Adipocyte (in vitro differentiated cells): ENCODE data around the gene SLC22A23.

Experiments
- DNase-seq: peaks from one replicate; pipeline ENCODE4 v3.0.0-alpha.2; 2015; ENCODE audit warnings: low read depth
- H3K27me3 ChIP-seq: replicated peaks from 2 replicates; pipeline ENCODE4 v1.7.0; 2013; ENCODE audit warnings: mild to moderate bottlenecking, low read length, moderate library complexity; ENCODE audit not compliant: control insufficient read depth, insufficient read depth
- H3K36me3 ChIP-seq: 2 replicates; pipeline ENCODE4 v1.7.0; 2013; ENCODE audit warnings: low read length, mild to moderate bottlenecking, moderate library complexity; ENCODE audit not compliant: control insufficient read depth, insufficient read depth, severe bottlenecking
- H3K4me1 ChIP-seq: 2 replicates; pipeline ENCODE4 v1.7.0; 2013; ENCODE audit warnings: mild to moderate bottlenecking, low read length, moderate library complexity; ENCODE audit not compliant: control insufficient read depth, insufficient read depth
- H3K4me3 ChIP-seq: 2 replicates; pipeline ENCODE4 v1.7.0; 2013; ENCODE audit warnings: mild to moderate bottlenecking, low read length, moderate library complexity
- H3K9ac ChIP-seq: 2 replicates; pipeline ENCODE4 v1.7.0; 2013; ENCODE audit warnings: mild to moderate bottlenecking, low read length, moderate library complexity
- H3K9me3 ChIP-seq: 2 replicates; pipeline ENCODE4 v1.7.0; 2013; ENCODE audit warnings: mild to moderate bottlenecking, low read length, moderate library complexity; ENCODE audit not compliant: control insufficient read depth

The SLC22A23 gene

GRCh38 chr6:3456898-3457709 is at the start of gene SLC22A23:
Gene SLC22A23, minus strand, starts transcription at chr6:3457050. Its CDS starts 491 bp downstream, at chr6:3456559.
- Histone ChIP-seq H3K4me1 (peaks cover 32% of the 10 kb centered on the region), H3K36me3 (no peaks in the 10 kb centered on the region), H3K4me3 (peak within 1 kb of the TSS; percentile 97), H3K9ac (peak within 1 kb of the TSS; percentile 91), H3K27me3 (no peaks in the 10 kb centered on the region), H3K9me3 (no peaks in the 10 kb centered on the region)
- DNase-seq = peak; percentile 86

- Histone ChIP-seq H3K9me3 (no peaks in the 10 kb centered on the region), H3K4me1 (peaks cover 30% of the 10 kb centered on the region), H3K36me3 (no peaks in the 10 kb centered on the region), H3K4me3 (no peak overlapping the region), H3K9ac (no peak overlapping the region), H3K27me3 (no peaks in the 10 kb centered on the region)
- DNase-seq = no peak
Observed at GRCh38 chr6:3506200-3506599, 49.4 kb upstream of the SLC22A23 start.

- Histone ChIP-seq H3K9ac (no peak overlapping the region), H3K4me1 (peaks cover 38% of the 10 kb centered on the region), H3K9me3 (no peaks in the 10 kb centered on the region), H3K36me3 (no peaks in the 10 kb centered on the region), H3K27me3 (no peaks in the 10 kb centered on the region), H3K4me3 (no peak overlapping the region)
- DNase-seq = no peak
Observed at GRCh38 chr6:3504938-3505805, 48.3 kb upstream of the SLC22A23 start.

GRCh38 chr6:3504354-3504753 is 47.5 kb upstream of the SLC22A23 start:
- Histone ChIP-seq H3K4me1 (peaks cover 41% of the 10 kb centered on the region), H3K27me3 (no peaks in the 10 kb centered on the region), H3K9ac (no peak overlapping the region), H3K9me3 (no peaks in the 10 kb centered on the region), H3K36me3 (no peaks in the 10 kb centered on the region), H3K4me3 (no peak overlapping the region)
- no peak for DNase-seq

GRCh38 chr6:3501826-3502500 is 45.1 kb upstream of the SLC22A23 start:
- no peak for DNase-seq
- Histone ChIP-seq H3K9ac (no peak overlapping the region), H3K36me3 (no peaks in the 10 kb centered on the region), H3K27me3 (no peaks in the 10 kb centered on the region), H3K9me3 (no peaks in the 10 kb centered on the region), H3K4me3 (no peak overlapping the region), H3K4me1 (peaks cover 35% of the 10 kb centered on the region)

- Histone ChIP-seq H3K9me3 (no peaks in the 10 kb centered on the region), H3K4me1 (peaks cover 25% of the 10 kb centered on the region), H3K9ac (no peak overlapping the region), H3K36me3 (no peaks in the 10 kb centered on the region), H3K27me3 (no peaks in the 10 kb centered on the region), H3K4me3 (no peak overlapping the region)
- peak; percentile 52 for DNase-seq
Observed at GRCh38 chr6:3500262-3501014, 43.6 kb upstream of the SLC22A23 start.

- no peaks in the 10 kb centered on the region for H3K36me3 ChIP-seq
- H3K4me3 ChIP-seq = no peak overlapping the region
- no peaks in the 10 kb centered on the region for H3K27me3 ChIP-seq
- H3K4me1 ChIP-seq = peaks cover 23% of the 10 kb centered on the region
- no peaks in the 10 kb centered on the region for H3K9me3 ChIP-seq
- DNase-seq = no peak
- no peak overlapping the region for H3K9ac ChIP-seq
Observed at GRCh38 chr6:3499603-3500002, 42.8 kb upstream of the SLC22A23 start.

- H3K9me3 ChIP-seq = no peaks in the 10 kb centered on the region
- no peaks in the 10 kb centered on the region for H3K27me3 ChIP-seq
- no peak for DNase-seq
- H3K4me1 ChIP-seq = peaks cover 13% of the 10 kb centered on the region
- no peaks in the 10 kb centered on the region for H3K36me3 ChIP-seq
- no peak overlapping the region for H3K4me3 ChIP-seq
- no peak overlapping the region for H3K9ac ChIP-seq
Observed at GRCh38 chr6:3496395-3496794, 39.5 kb upstream of the SLC22A23 start.

- Histone ChIP-seq H3K9me3 (no peaks in the 10 kb centered on the region), H3K9ac (no peak overlapping the region), H3K4me1 (peaks cover 3% of the 10 kb centered on the region), H3K36me3 (no peaks in the 10 kb centered on the region), H3K27me3 (no peaks in the 10 kb centered on the region), H3K4me3 (no peak overlapping the region)
- no peak for DNase-seq
Observed at GRCh38 chr6:3494391-3495100, 37.7 kb upstream of the SLC22A23 start.

GRCh38 chr6:3490625-3490980 is 33.8 kb upstream of the SLC22A23 start:
- no peak overlapping the region for H3K9ac ChIP-seq
- no peaks in the 10 kb centered on the region for H3K9me3 ChIP-seq
- DNase-seq = no peak
- H3K36me3 ChIP-seq = no peaks in the 10 kb centered on the region
- H3K4me1 ChIP-seq = peaks cover 9% of the 10 kb centered on the region
- no peak overlapping the region for H3K4me3 ChIP-seq
- H3K27me3 ChIP-seq = no peaks in the 10 kb centered on the region
